IPS DF 6.9 (cell line): ENCODE measurements around the gene ASH1L.

Experiments used
- DNase-seq: peaks from one replicate; pipeline ENCODE4 v3.0.0-alpha.2; 2013; ENCODE audit warnings: low read depth, low spot score
- H3K27ac ChIP-seq: one replicate; pipeline ENCODE4 v1.5.1; 2013; ENCODE audit warnings: low read length, control low read depth
- H3K27me3 ChIP-seq: 2 replicates; pipeline ENCODE4 v1.6.1; 2013; ENCODE audit warnings: mild to moderate bottlenecking, low read length; ENCODE audit not compliant: control insufficient read depth, insufficient read depth
- H3K36me3 ChIP-seq: 2 replicates; pipeline ENCODE4 v1.6.1; 2013; ENCODE audit warnings: low read length; ENCODE audit not compliant: control insufficient read depth, insufficient read depth
- H3K4me1 ChIP-seq: 2 replicates; pipeline ENCODE4 v1.6.1; 2013; ENCODE audit warnings: low read length; ENCODE audit not compliant: control insufficient read depth, insufficient read depth
- H3K4me3 ChIP-seq: 2 replicates; pipeline ENCODE4 v1.5.1; 2013; ENCODE audit warnings: mild to moderate bottlenecking, low read length
- H3K9me3 ChIP-seq: 2 replicates; pipeline ENCODE4 v1.6.1; 2013; ENCODE audit warnings: low read length, inconsistent platforms; ENCODE audit not compliant: control insufficient read depth, insufficient read depth
- WGBS: extraction: QIAGEN DNeasy Blood & Tissue Kit; methylation state at CpG from one replicate; pipeline ENCODE4 v1.1.7; 2013; ENCODE audit warnings: mixed read lengths, missing lambda C conversion rate; ENCODE audit not compliant: insufficient read length, insufficient coverage; 5-methylcytosine and 5-hydroxymethylcytosine counted together

Gene ASH1L

DNA sequence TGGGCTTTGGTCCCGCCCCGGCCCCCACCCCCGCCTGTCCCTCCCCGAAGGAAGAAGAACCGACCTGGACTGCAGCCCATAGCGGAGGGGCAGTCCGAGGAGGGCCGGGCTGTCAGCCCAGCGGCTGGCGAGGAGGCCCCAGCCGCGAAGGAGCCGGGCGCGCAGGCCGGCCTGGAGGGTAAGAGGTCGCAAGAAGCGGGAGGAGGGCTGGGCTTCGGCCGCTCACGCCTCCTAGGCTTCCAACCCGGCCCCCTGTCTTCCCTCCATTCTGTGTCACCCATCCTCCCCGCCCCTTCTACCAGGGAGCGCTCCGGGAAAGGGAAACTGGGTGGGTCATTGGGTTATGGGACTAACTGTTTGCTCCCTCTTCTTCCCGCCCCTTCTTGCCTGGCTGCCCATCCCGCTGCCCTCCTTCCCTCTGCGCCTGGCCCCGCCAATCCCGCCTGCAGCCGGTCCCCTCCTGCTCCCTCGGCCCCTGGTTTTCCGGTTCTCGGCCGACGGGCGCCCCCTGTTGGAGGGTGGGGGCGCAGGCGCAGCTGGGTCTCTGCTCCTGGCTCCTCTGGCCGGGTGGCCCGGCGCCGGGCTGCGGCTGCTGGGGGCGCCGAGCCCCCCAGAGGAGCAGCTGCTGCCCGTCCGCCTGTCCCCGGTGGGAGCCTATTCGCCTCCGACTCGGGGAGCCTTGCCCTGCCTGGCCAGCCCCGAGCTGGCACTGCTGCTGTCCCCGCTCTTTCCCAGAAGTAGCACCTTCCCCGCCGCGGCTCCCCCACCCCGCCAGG, 239.5 kb downstream of the ASH1L start:
- no peak overlapping the region for H3K27ac ChIP-seq
- H3K9me3 ChIP-seq, result no peaks in the 10 kb centered on the region
- DNase-seq, result no peak
- no CpG with 5 or more reads among the region's 58 CpGs for WGBS
- H3K4me3 ChIP-seq, result peak overlapping the region; percentile 65; the same call in 1 of the 2 replicates
- peaks cover 11% of the 10 kb centered on the region for H3K4me1 ChIP-seq
- peaks cover 11% of the 10 kb centered on the region for H3K36me3 ChIP-seq
- H3K27me3 ChIP-seq, result no peaks in the 10 kb centered on the region

DNA sequence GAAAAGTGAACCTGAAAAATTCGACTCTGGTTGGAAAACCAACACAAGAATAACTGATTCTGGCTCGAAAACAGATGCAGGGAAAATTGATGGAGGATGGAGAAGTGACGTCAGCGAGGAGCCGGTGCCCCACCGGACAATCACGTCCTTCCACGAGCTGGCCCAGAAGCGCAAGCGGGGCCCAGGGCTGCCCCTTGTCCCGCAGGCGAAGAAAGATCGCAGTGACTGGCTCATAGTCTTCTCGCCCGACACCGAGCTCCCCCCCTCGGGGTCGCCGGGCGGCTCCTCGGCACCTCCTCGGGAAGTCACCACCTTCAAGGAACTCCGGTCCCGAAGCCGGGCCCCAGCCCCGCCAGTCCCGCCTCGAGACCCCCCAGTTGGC, 240.0 kb downstream of the ASH1L start:
- no CpG with 5 or more reads among the region's 28 CpGs for WGBS
- H3K27ac ChIP-seq, result no peak overlapping the region
- H3K36me3 ChIP-seq, result peaks cover 15% of the 10 kb centered on the region
- DNase-seq, result no peak
- peaks cover 11% of the 10 kb centered on the region for H3K4me1 ChIP-seq
- peak overlapping the region; percentile 65; the same call in 1 of the 2 replicates for H3K4me3 ChIP-seq
- no peaks in the 10 kb centered on the region for H3K9me3 ChIP-seq
- H3K27me3 ChIP-seq, result no peaks in the 10 kb centered on the region

DNA sequence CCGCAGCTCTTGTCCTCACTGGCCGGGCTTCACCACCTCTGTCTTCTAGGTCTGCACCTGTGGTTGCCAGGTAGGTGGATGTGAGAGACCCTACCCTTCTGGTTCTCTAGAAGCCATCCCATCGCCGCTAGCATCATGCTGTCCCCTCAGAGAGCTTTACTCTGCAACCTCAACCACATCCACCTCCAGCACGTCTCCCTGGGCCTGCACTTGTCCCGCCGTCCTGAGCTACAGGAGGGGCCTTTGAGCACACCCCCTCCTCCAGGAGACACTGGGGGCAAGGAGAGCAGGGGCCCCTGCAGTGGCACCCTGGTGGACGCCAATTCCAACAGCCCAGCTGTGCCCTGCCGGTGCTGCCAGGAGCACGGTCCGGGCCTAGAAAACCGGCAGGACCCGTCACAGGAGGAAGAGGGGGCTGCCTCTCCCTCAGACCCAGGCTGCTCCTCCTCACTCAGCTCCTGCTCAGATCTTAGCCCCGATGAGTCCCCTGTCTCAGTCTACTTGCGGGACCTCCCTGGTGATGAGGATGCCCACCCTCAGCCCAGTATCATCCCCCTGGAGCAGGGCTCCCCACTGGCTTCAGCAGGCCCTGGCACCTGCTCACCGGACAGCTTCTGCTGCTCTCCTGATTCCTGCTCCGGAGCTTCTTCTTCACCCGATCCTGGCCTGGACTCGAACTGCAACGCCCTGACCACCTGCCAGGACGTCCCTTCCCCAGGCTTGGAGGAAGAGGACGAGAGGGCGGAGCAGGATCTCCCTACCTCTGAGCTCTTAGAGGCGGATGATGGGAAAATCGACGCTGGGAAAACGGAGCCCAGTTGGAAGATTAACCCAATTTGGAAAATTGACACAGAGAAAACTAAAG, 240.7 kb downstream of the ASH1L start:
- DNase-seq, result no peak
- Histone ChIP-seq H3K9me3 (no peaks in the 10 kb centered on the region), H3K36me3 (peaks cover 15% of the 10 kb centered on the region), H3K4me1 (peaks cover 11% of the 10 kb centered on the region), H3K27ac (no peak overlapping the region), H3K27me3 (no peaks in the 10 kb centered on the region), H3K4me3 (no peak overlapping the region; the same call in 1 of the 2 replicates)
- WGBS, result no CpG with 5 or more reads among the region's 27 CpGs

DNA sequence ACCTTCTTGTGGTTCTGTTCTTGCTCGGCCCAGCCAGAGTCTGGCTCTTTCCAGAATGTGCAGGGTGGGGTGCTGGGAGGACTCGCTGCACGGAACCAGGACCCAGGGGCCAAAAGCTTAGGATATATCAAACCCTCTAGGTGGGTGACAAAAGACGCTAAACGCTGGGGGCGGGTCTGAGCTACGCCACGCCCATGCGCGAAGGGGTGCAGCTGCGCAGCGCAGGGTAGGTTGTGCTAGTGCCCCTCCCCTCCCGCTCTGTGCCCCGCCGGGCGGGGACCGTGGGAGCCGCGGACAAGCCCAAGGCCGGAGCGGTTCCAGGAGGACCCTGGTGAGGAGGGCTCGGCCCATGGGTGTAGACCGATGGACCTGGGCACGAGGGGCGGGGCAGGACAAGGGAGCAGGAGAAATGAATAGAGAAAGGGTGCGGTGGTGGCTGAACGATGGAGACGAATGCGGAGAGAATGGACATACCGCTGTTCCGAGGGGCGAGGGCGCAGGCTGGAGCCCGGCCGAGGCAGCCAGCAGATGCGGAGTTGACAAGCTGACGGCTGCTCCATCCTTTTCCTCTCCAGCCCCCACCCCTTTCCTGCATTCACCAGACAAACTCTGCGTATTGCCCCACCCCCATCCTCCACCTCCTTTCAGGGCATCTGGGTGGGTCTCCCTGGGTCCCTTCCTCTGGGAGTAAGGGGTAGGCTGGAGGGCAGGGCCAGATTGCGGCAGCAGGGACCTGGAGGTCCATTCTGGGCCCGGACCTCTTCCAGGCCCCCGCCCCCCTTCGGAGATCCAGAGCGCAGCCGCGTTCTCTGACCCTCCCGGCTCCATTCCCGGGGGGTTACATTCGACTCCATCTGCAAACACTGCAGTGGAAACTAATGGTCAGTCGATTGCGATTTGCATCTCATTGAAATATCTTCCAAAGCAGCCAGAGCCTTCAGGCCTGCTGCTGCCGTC, 241.7 kb downstream of the ASH1L start, which contains the start of gene RUSC1:
Gene RUSC1, plus strand, starts transcription at position 234 of the 957 bp plus-strand sequence. CDS start 880 bp downstream, outside the sequence.
- peaks cover 9% of the 10 kb centered on the region for H3K36me3 ChIP-seq
- H3K4me3 ChIP-seq, result peak within 1 kb of the TSS; percentile 67; the same call in 1 of the 2 replicates
- no peaks in the 10 kb centered on the region for H3K27me3 ChIP-seq
- H3K9me3 ChIP-seq, result no peaks in the 10 kb centered on the region
- DNase-seq, result no peak
- no CpG with 5 or more reads among the region's 51 CpGs for WGBS
- H3K27ac ChIP-seq, result no peak within 1 kb of the TSS
- H3K4me1 ChIP-seq, result peaks cover 11% of the 10 kb centered on the region

DNA sequence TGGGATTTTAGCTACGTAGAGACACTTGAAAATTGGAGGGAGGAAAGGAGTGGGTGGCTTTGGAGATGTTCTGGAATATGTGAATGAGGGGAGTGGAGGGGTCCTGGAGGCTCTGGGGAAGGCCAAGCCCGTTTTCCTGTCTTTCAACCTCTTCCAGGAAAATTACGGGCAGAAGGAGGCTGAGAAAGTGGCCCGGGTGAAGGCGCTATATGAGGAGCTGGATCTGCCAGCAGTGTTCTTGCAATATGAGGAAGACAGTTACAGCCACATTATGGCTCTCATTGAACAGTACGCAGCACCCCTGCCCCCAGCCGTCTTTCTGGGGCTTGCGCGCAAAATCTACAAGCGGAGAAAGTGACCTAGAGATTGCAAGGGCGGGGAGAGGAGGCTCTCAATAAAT, 242.4 kb downstream of the ASH1L start:
- Histone ChIP-seq H3K36me3 (peaks cover 9% of the 10 kb centered on the region; the same call in 1 of the 2 replicates), H3K4me1 (peaks cover 7% of the 10 kb centered on the region), H3K27ac (no peak overlapping the region), H3K4me3 (no peak overlapping the region; the same call in 1 of the 2 replicates), H3K27me3 (no peaks in the 10 kb centered on the region), H3K9me3 (no peaks in the 10 kb centered on the region)
- WGBS, result no CpG with 5 or more reads among the region's 11 CpGs
- no peak for DNase-seq

DNA sequence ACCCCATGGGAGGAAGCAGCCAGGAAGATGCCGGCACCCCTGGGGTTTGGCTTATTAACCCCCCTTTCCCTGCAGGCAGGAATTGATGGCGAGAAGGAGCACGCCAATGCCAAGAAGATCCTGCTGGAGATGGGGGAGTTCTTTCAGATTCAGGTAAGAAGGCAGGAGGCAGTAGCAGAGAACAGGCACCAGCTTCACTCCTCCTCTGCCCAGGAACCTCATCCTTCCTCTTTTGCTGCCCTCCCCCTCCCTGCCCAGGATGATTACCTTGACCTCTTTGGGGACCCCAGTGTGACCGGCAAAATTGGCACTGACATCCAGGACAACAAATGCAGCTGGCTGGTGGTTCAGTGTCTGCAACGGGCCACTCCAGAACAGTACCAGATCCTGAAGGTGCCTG, 243.1 kb downstream of the ASH1L start:
- no peaks in the 10 kb centered on the region for H3K27me3 ChIP-seq
- no peaks in the 10 kb centered on the region for H3K9me3 ChIP-seq
- DNase-seq, result no peak
- peaks cover 14% of the 10 kb centered on the region; the same call in 1 of the 2 replicates for H3K36me3 ChIP-seq
- no CpG with 5 or more reads among the region's 5 CpGs for WGBS
- H3K4me3 ChIP-seq, result no peak overlapping the region
- H3K4me1 ChIP-seq, result peaks cover 7% of the 10 kb centered on the region
- H3K27ac ChIP-seq, result no peak overlapping the region

DNA sequence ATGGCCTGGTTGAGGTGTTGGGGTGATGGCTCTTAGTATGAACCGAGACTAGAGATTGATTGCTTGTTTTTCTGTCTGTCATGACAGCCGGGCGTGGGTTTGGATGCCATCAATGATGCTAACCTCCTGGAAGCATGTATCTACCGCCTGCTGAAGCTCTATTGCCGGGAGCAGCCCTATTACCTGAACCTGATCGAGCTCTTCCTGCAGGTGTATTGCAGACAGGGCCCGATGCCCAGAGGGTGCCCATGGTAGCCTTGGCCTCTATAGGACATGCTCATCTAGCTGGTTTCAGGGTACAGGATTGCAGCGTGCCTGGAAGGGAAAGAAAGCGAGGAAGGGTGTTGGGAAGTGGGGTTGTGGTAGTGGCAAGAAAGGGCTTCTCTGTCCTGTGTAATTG, 244.5 kb downstream of the ASH1L start:
- H3K4me1 ChIP-seq, result peaks cover 7% of the 10 kb centered on the region
- H3K4me3 ChIP-seq, result no peak overlapping the region
- no peaks in the 10 kb centered on the region for H3K27me3 ChIP-seq
- H3K9me3 ChIP-seq, result no peaks in the 10 kb centered on the region
- WGBS, result no CpG with 5 or more reads among the region's 9 CpGs
- DNase-seq, result no peak
- peaks cover 20% of the 10 kb centered on the region; the same call in 1 of the 2 replicates for H3K36me3 ChIP-seq
- no peak overlapping the region for H3K27ac ChIP-seq

DNA sequence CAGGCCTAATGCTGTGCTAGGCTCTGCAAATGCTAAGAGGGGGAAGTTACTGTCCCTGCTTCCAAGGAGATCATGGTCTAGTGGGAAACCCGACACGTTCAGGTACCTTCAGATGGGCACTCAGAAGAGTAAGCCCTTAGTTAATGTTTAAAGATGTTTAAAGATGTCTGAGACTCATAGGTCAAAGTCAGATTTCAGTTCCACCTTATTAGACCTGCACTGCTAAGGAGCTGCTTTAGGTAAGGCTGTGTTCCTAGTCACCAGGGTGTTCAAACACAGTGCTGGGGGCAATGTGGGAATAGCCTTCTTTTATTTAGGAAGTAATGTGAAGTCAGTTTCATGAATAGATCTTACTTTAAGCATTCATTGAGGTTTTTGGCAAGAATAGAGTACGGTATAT, 245.7 kb downstream of the ASH1L start:
- Histone ChIP-seq H3K27ac (no peak overlapping the region), H3K36me3 (peaks cover 28% of the 10 kb centered on the region), H3K4me1 (peaks cover 4% of the 10 kb centered on the region; the same call in 1 of the 2 replicates), H3K4me3 (no peak overlapping the region), H3K9me3 (no peaks in the 10 kb centered on the region), H3K27me3 (no peaks in the 10 kb centered on the region)
- no CpG with 5 or more reads among the region's 3 CpGs for WGBS
- no peak for DNase-seq

DNA sequence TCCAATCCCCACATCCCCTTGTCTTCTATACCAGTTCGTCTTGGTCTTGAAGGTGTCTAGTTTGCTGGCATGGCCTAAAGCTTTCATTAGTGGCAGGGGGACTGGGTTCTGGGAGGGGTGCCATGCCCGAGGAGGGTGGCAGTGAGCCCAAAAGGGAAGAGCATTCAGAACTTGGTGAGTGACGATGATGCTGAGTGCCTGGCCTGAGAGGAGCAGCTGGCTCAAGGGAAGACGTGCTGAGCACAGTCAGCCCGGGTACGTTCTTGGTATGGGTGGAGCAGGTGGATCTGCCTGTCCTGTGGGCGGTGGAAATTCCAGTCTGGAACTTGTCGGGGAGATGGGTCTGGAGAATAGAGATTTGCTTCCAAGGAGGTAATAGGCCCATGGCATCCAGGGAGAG, 249.3 kb downstream of the ASH1L start:
- Histone ChIP-seq H3K27ac (no peak overlapping the region), H3K27me3 (no peaks in the 10 kb centered on the region), H3K4me3 (no peak overlapping the region), H3K4me1 (0 out of 2 replicates have a peak, but pooled peaks cover 1% of the 10 kb centered on the region), H3K9me3 (no peaks in the 10 kb centered on the region), H3K36me3 (peaks cover 23% of the 10 kb centered on the region)
- DNase-seq, result no peak
- no CpG with 5 or more reads among the region's 8 CpGs for WGBS
